IPS DF 4.7 (cell line): ENCODE measurements around the gene TPO.
"Not testable (repeated sequence)": the region's sequence is repeated elsewhere in the genome, so short reads cannot be mapped to it uniquely, and the experiment has no call there.

Experiments used
- DNase-seq: peaks from one replicate; pipeline ENCODE4 v3.0.0-alpha.2; 2013; ENCODE audit warnings: low spot score; ENCODE audit errors: extremely low read depth

Gene TPO

GRCh38 chr2:1552611-1553010 lies 139.3 kb downstream of the TPO start:
- DNase-seq, result no peak

- no peak for DNase-seq
Measured at GRCh38 chr2:1553671-1554295, 140.5 kb downstream of the TPO start.

- DNase-seq, result no peak
Measured at GRCh38 chr2:1556286-1556685, 143.0 kb downstream of the TPO start.

- DNase-seq, result no peak
Measured at GRCh38 chr2:1556776-1557466, 143.7 kb downstream of the TPO start.

- no peak for DNase-seq
Measured at GRCh38 chr2:1557467-1557820, 144.2 kb downstream of the TPO start.

GRCh38 chr2:1559589-1560175 lies 146.4 kb downstream of the TPO start:
- no peak for DNase-seq

GRCh38 chr2:1561259-1561658 lies 148.0 kb downstream of the TPO start:
- DNase-seq, result no peak

- DNase-seq, result no peak
Measured at GRCh38 chr2:1561811-1562421, 148.7 kb downstream of the TPO start.

- DNase-seq, result no peak
Measured at GRCh38 chr2:1563084-1563857, 150.0 kb downstream of the TPO start.

GRCh38 chr2:1563943-1564891 lies 151.0 kb downstream of the TPO start:
- no peak for DNase-seq

- no peak for DNase-seq
Measured at GRCh38 chr2:1567556-1568344, 154.5 kb downstream of the TPO start.

GRCh38 chr2:1568345-1568668 lies 155.0 kb downstream of the TPO start:
- not testable (repeated sequence) for DNase-seq

GRCh38 chr2:1569879-1570450 lies 156.7 kb downstream of the TPO start:
- no peak for DNase-seq

GRCh38 chr2:1571477-1572417 lies 158.5 kb downstream of the TPO start:
- no peak for DNase-seq

- no peak for DNase-seq
Measured at GRCh38 chr2:1572638-1573037, 159.4 kb downstream of the TPO start.

GRCh38 chr2:1577846-1578245 lies 164.6 kb downstream of the TPO start:
- DNase-seq, result no peak

- DNase-seq, result not testable (repeated sequence)
Measured at GRCh38 chr2:1581257-1581964, 168.1 kb downstream of the TPO start.
